C4-2B (cell line): Measurements from ENCODE around the gene PCED1B.

Experiments used
- ZFX ChIP-seq: fragments of 450-650 bp; IDR thresholded peaks from 2 replicates; pipeline ENCODE4 v1.6.1; 2017
- TF ChIP-seq, protein P1 (sequence below): fragments of 450-650 bp; conservative IDR thresholded peaks from 2 replicates; pipeline ENCODE4 v1.5.1; 2017; ENCODE audit warnings: mild to moderate bottlenecking

DNA sequence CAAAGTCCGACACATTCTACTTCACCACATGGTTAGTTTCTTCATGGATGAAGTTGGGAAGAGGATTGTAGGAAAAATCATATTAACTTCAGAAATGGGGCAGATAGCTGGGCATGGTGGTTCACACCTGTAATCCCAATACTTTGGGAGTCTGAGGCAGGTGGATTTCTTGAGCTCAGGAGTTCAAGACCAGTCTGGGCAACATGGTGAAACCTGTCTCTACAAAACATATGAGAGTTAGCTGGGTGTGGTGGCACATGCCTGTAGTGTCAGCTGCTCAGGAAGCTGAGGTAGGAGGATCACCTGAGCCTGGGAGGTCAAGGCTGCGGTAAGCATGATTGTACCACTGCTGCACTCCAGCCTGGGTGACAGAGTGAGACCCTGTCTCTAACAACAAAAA is 49.5 kb upstream of the PCED1B start:
- TF ChIP-seq, protein P1, sequence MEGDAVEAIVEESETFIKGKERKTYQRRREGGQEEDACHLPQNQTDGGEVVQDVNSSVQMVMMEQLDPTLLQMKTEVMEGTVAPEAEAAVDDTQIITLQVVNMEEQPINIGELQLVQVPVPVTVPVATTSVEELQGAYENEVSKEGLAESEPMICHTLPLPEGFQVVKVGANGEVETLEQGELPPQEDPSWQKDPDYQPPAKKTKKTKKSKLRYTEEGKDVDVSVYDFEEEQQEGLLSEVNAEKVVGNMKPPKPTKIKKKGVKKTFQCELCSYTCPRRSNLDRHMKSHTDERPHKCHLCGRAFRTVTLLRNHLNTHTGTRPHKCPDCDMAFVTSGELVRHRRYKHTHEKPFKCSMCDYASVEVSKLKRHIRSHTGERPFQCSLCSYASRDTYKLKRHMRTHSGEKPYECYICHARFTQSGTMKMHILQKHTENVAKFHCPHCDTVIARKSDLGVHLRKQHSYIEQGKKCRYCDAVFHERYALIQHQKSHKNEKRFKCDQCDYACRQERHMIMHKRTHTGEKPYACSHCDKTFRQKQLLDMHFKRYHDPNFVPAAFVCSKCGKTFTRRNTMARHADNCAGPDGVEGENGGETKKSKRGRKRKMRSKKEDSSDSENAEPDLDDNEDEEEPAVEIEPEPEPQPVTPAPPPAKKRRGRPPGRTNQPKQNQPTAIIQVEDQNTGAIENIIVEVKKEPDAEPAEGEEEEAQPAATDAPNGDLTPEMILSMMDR, result no peak
- TF ChIP-seq ZFX, result no peak
